ENCODE measurements around the gene TAF15. TPM values are rescaled to one million over a fixed set of nuclear protein-coding genes. Genes with fewer than 3 reads are reported as not detected.

Gene TAF15
- total and polyA plus RNA-seq, 8 donors: 140 to 277 (median 248) TPM

GRCh38 chr17:35797918-35798317 lies 11.4 kb upstream of the TAF15 start:
- Histone ChIP-seq H3K27ac (no peak overlapping the region), H3K27me3 (peaks cover 16 to 50% of the 10 kb centered on the region in 2 donors), H3K9me3 (no peaks in the 10 kb centered on the region), H3K4me1 (peaks cover 14 to 53% of the 10 kb centered on the region in 2 donors), H3K36me3 (no peaks in the 10 kb centered on the region), H3K4me3 (no peak overlapping the region)
- TF ChIP-seq CTCF (IDR thresholded peaks at IDR 0.05): no peak
- DNase-seq (no peak), ATAC-seq (no peak)
- intact Hi-C loops (cut with DNase I): no loop called here

DNA sequence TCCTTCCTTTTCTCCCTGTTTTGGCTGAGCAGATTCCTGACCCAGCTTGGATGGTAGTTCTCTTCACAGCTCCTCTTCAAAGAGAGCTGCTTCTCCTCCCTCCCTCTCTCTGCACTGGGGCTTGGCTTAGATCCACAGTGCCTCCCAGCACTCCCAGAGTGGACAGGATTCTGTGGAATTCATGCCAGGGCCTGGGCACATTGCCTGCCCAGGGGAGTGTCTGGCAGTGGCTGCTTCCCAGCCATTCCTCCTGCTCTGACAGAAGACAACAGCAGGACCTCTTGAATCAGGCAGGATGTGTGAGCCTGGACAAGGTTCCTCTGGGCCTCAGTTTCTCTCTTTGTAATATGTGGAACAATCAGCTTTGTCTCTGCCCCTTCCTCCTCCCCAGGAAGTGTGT lies 9.3 kb upstream of the TAF15 start:
- no peaks in the 10 kb centered on the region for H3K36me3 ChIP-seq
- H3K4me1 ChIP-seq: peaks cover 14 to 49% of the 10 kb centered on the region in 2 donors
- TF ChIP-seq CTCF (IDR thresholded peaks at IDR 0.05): no peak
- H3K9me3 ChIP-seq: no peaks in the 10 kb centered on the region
- intact Hi-C loops (cut with DNase I): no loop called here
- peak in 1 of 4 donors; percentile 84 for DNase-seq
- H3K4me3 ChIP-seq: no peak overlapping the region
- peak overlapping the region; percentile 28 to 63 for H3K27ac ChIP-seq
- peaks cover 4 to 30% of the 10 kb centered on the region in 2 donors for H3K27me3 ChIP-seq
- peak; percentile 62 for ATAC-seq

DNA sequence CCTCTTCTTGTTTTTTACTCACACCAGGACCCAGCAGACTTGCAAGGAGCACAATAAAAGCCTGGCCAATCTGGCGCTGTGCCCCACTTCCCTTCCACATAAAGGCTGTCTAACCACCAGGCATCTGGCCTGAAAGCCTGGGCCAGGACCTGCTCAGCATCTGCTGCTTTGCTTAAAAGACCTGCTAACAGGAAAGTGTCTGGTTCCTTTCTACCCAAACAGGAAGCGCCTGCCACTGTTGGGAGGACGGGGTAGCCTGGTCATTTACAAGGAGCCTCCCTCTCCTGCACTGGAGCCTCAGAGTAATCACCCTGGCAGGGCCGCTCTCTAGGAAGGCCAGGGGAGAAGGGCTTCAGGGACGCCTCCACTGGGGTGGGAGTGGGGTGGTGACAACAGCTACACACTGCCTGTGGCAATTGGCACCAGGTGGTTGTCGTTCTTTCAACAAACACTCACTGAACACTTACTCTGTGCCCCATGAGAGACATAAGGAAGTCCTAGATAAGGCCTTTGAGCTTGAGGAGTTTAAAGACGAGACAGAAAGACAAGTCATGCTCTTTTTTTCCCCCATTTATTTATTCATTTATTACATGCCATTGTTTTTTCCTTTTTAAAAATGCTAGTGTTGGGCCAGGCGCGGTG lies 7.6 kb upstream of the TAF15 start:
- intact Hi-C loops (cut with DNase I): no loop called here
- peak overlapping the region in 1 of 2 donors; percentile 63 for H3K27ac ChIP-seq
- TF ChIP-seq CTCF (IDR thresholded peaks at IDR 0.05): no peak
- no peaks in the 10 kb centered on the region for H3K36me3 ChIP-seq
- H3K27me3 ChIP-seq: peaks cover 0 to 12% of the 10 kb centered on the region in 2 donors
- H3K4me1 ChIP-seq: peaks cover 9 to 37% of the 10 kb centered on the region in 2 donors
- peak; percentile 9 for ATAC-seq
- DNase-seq: peak in 2 of 4 donors; percentile 49 to 57
- no peak overlapping the region for H3K4me3 ChIP-seq
- no peaks in the 10 kb centered on the region for H3K9me3 ChIP-seq

GRCh38 chr17:35804658-35805192 lies 4.6 kb upstream of the TAF15 start:
- DNase-seq (peak in 2 of 4 donors; percentile 65 to 87), ATAC-seq (peak; percentile 67)
- no peak overlapping the region for H3K4me3 ChIP-seq
- peak; percentile 68 to 92 for TF ChIP-seq CTCF (IDR thresholded peaks at IDR 0.05)
- no peaks in the 10 kb centered on the region for H3K27me3 ChIP-seq
- H3K36me3 ChIP-seq: no peaks in the 10 kb centered on the region
- H3K27ac ChIP-seq: no peak overlapping the region
- H3K4me1 ChIP-seq: peaks cover 12 to 45% of the 10 kb centered on the region in 2 donors
- no peaks in the 10 kb centered on the region for H3K9me3 ChIP-seq
- intact Hi-C loops (cut with DNase I): loop anchor here in 1 of 2 donors (2.0 kb wide), 1 partner anchor 40 kb away; no protein-coding TSS in a partner anchor

DNA sequence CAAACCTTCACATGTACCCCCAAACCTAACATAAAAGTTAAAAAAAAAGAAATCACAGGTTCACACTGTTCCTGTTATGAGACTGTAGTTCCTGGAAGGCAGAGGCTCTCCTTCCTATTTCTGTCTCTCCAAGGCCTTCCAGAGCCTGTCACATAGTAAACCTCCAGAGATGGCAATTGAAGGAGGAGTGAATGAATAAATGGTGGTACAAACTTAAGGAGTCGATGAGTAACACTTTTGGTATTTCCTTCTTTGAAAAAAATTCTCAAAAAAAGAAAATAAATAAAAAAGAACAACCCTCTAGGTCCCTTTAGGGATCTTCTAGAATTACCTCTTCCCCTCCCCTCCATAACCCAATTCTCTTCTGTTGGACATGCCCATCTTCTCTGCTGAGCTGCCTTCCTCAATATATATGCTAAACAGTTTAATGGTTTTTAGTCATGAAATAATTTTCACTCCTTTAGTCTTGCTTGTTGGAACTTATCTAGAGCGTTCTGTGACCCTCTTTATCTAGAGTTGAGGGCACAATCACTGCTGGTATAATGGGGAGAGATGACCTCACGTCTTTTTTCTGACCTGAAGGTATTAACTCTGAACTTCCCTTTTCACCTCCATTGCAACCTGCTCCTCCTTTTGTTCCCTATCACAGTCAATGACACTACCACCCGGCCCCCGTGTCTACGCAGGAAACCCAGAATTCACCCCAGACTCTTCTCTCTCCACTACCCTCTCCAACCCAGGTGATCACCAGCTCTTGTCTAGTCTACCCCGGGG lies 1.7 kb upstream of the TAF15 start:
- H3K27ac ChIP-seq: peak overlapping the region in 1 of 2 donors; percentile 95
- peaks cover 15 to 43% of the 10 kb centered on the region in 2 donors for H3K4me1 ChIP-seq
- H3K4me3 ChIP-seq: no peak overlapping the region
- DNase-seq (no peak), ATAC-seq (no peak)
- no peaks in the 10 kb centered on the region for H3K27me3 ChIP-seq
- no peaks in the 10 kb centered on the region for H3K9me3 ChIP-seq
- intact Hi-C loops (cut with DNase I): no loop called here
- TF ChIP-seq CTCF (IDR thresholded peaks at IDR 0.05): no peak
- no peaks in the 10 kb centered on the region for H3K36me3 ChIP-seq

Data from left lung (tissue), 10 donors.